Stimulated activated CD8-positive, alpha-beta memory T cell treated with anti-CD3 and anti-CD28 coated beads, Interleukin-15, amount 100 ng/mL, for 24 hours (primary cell): Measurements from ENCODE around the gene ACADSB.

ENCODE experiments used
- DNase-seq: peaks from one replicate; pipeline ENCODE4 v3.0.0-alpha.2; 2020; ENCODE audit warnings: low read depth

ACADSB gene

GRCh38 chr10:123042708-123043408, 34.1 kb downstream of the ACADSB start:
- no peak for DNase-seq

- no peak for DNase-seq
Observed at GRCh38 chr10:123043409-123043925, 34.7 kb downstream of the ACADSB start.

GRCh38 chr10:123044391-123044790, 35.6 kb downstream of the ACADSB start:
- DNase-seq: no peak

GRCh38 chr10:123045961-123046731, 37.3 kb downstream of the ACADSB start:
- DNase-seq: no peak

GRCh38 chr10:123057968-123058367, 49.2 kb downstream of the ACADSB start:
- no peak for DNase-seq

- DNase-seq: no peak
Observed at GRCh38 chr10:123061865-123062264, 53.1 kb downstream of the ACADSB start.

GRCh38 chr10:123062726-123063125, 53.9 kb downstream of the ACADSB start:
- no peak for DNase-seq

- DNase-seq: no peak
Observed at GRCh38 chr10:123068087-123068853, 59.5 kb downstream of the ACADSB start.

GRCh38 chr10:123069246-123069986, 60.6 kb downstream of the ACADSB start:
- DNase-seq: no peak

- no peak for DNase-seq
Observed at GRCh38 chr10:123073187-123073586, 64.4 kb downstream of the ACADSB start.

- DNase-seq: no peak
Observed at GRCh38 chr10:123074215-123074614, 65.4 kb downstream of the ACADSB start.

- DNase-seq: no peak
Observed at GRCh38 chr10:123081896-123082295, 73.1 kb downstream of the ACADSB start.

GRCh38 chr10:123083811-123084210, 75.0 kb downstream of the ACADSB start:
- DNase-seq: no peak

- DNase-seq: no peak
Observed at GRCh38 chr10:123086281-123086680, 77.5 kb downstream of the ACADSB start.

- no peak for DNase-seq
Observed at GRCh38 chr10:123087348-123087747, 78.5 kb downstream of the ACADSB start.

GRCh38 chr10:123087786-123088185, 79.0 kb downstream of the ACADSB start:
- no peak for DNase-seq

- DNase-seq: no peak
Observed at GRCh38 chr10:123092635-123093414, 84.0 kb downstream of the ACADSB start.

GRCh38 chr10:123093489-123093888, 84.7 kb downstream of the ACADSB start:
- DNase-seq: no peak

GRCh38 chr10:123096452-123096851, 87.6 kb downstream of the ACADSB start:
- DNase-seq: no peak

GRCh38 chr10:123097039-123097438, 88.2 kb downstream of the ACADSB start:
- no peak for DNase-seq
